Kidney tubule cell (primary cell): ENCODE data around the gene HOXD8.

Experiments used
- DNase-seq: peaks from one replicate; pipeline ENCODE4 v3.0.0-alpha.2; 2018; ENCODE audit warnings: low spot score

The HOXD8 gene

GRCh38 chr2:176103742-176104315, 25.7 kb upstream of the HOXD8 start:
- DNase-seq: no peak

GRCh38 chr2:176104316-176105077, 25.0 kb upstream of the HOXD8 start:
- DNase-seq: peak; percentile 74

GRCh38 chr2:176105078-176105729, 24.3 kb upstream of the HOXD8 start:
- DNase-seq: no peak

GRCh38 chr2:176105730-176106580, 23.6 kb upstream of the HOXD8 start:
- no peak for DNase-seq

- peak; percentile 65 for DNase-seq
These were observed 22.6 kb upstream of the HOXD8 start, which contains the start of gene HOXD11 for GRCh38 chr2:176106581-176107539. Gene HOXD11, plus strand, starts transcription at chr2:176107280. Its CDS starts 76 bp downstream, at chr2:176107356.

GRCh38 chr2:176107731-176108181, 21.7 kb upstream of the HOXD8 start:
- no peak for DNase-seq

- DNase-seq: no peak
These were observed 20.2 kb upstream of the HOXD8 start for GRCh38 chr2:176109192-176109901.

- DNase-seq: no peak
These were observed 19.6 kb upstream of the HOXD8 start for GRCh38 chr2:176109946-176110345.

GRCh38 chr2:176110415-176111308, 18.8 kb upstream of the HOXD8 start:
- DNase-seq: no peak

- DNase-seq: peak; percentile 81
These were observed 18.2 kb upstream of the HOXD8 start for GRCh38 chr2:176111309-176111663.

- no peak for DNase-seq
These were observed 17.6 kb upstream of the HOXD8 start for GRCh38 chr2:176111846-176112374.

GRCh38 chr2:176112375-176113302, 16.9 kb upstream of the HOXD8 start:
- no peak for DNase-seq

GRCh38 chr2:176114120-176114929, 15.2 kb upstream of the HOXD8 start:
- DNase-seq: peak; percentile 58

GRCh38 chr2:176114930-176115625, 14.4 kb upstream of the HOXD8 start:
- DNase-seq: no peak

- DNase-seq: peak; percentile 93
These were observed 13.4 kb upstream of the HOXD8 start, which contains the start of gene HOXD10 for GRCh38 chr2:176115883-176116813. Gene HOXD10, plus strand, starts transcription at chr2:176116778. Its CDS starts 56 bp downstream, at chr2:176116834.
